Measurements from ENCODE around the gene NRG3.

Gene NRG3

GRCh38 chr10:82827901-82828300, 952.9 kb downstream of the NRG3 start:
- no peak for TF ChIP-seq CTCF (IDR thresholded peaks at IDR 0.05; ENCODE audit: low read length, missing control alignments)
- DNase-seq (ENCODE audit: low read depth): no peak
- no peak overlapping the region for H3K4me3 ChIP-seq (replicated peaks; ENCODE audit: low read depth, low read length)

GRCh38 chr10:82847242-82847641, 972.2 kb downstream of the NRG3 start:
- no peak overlapping the region for H3K4me3 ChIP-seq (replicated peaks; ENCODE audit: low read depth, low read length)
- no peak for TF ChIP-seq CTCF (IDR thresholded peaks at IDR 0.05; ENCODE audit: low read length, missing control alignments)
- no peak for DNase-seq (ENCODE audit: low read depth)

GRCh38 chr10:82850191-82850590, 975.2 kb downstream of the NRG3 start:
- TF ChIP-seq CTCF (IDR thresholded peaks at IDR 0.05; ENCODE audit: low read length, missing control alignments): no peak
- H3K4me3 ChIP-seq (replicated peaks; ENCODE audit: low read depth, low read length): no peak overlapping the region
- DNase-seq (ENCODE audit: low read depth): no peak

- TF ChIP-seq CTCF (IDR thresholded peaks at IDR 0.05; ENCODE audit: low read length, missing control alignments): no peak
- H3K4me3 ChIP-seq (replicated peaks; ENCODE audit: low read depth, low read length): no peak overlapping the region
- no peak for DNase-seq (ENCODE audit: low read depth)
These were observed 982.1 kb downstream of the NRG3 start for GRCh38 chr10:82856957-82857613.

GRCh38 chr10:82861889-82862288, 986.9 kb downstream of the NRG3 start:
- DNase-seq (ENCODE audit: low read depth): no peak
- H3K4me3 ChIP-seq (replicated peaks; ENCODE audit: low read depth, low read length): no peak overlapping the region
- TF ChIP-seq CTCF (IDR thresholded peaks at IDR 0.05; ENCODE audit: low read length, missing control alignments): no peak

GRCh38 chr10:82865366-82865765, 990.4 kb downstream of the NRG3 start:
- TF ChIP-seq CTCF (IDR thresholded peaks at IDR 0.05; ENCODE audit: low read length, missing control alignments): no peak
- no peak for DNase-seq (ENCODE audit: low read depth)
- no peak overlapping the region for H3K4me3 ChIP-seq (replicated peaks; ENCODE audit: low read depth, low read length)

- H3K4me3 ChIP-seq (replicated peaks; ENCODE audit: low read depth, low read length): no peak overlapping the region
- no peak for TF ChIP-seq CTCF (IDR thresholded peaks at IDR 0.05; ENCODE audit: low read length, missing control alignments)
- DNase-seq (ENCODE audit: low read depth): peak; percentile 76
These were observed 991.5 kb downstream of the NRG3 start for GRCh38 chr10:82866424-82867020.

All from fibroblast of pulmonary artery (primary cell).